Prostate gland (tissue), 2 donors: ENCODE measurements around the gene CTNND2. TPM values are rescaled to one million over a fixed set of nuclear protein-coding genes. Genes with fewer than 3 reads are reported as not detected.

Source experiments
- DNase-seq: peaks from one replicate; pipeline ENCODE4 v3.0.0-alpha.2; 2019; ENCODE audit warnings: low spot score
- H3K27ac ChIP-seq, 2 donors: fragments of 200-600 bp; sonication (generic); 2 replicates each; pipeline ENCODE4 v1.5.1; 2017 to 2019
- H3K27me3 ChIP-seq: fragments of 200-600 bp; sonication (generic); replicated peaks from 2 replicates; pipeline ENCODE4 v1.5.1; 2019; ENCODE audit not compliant: insufficient read depth
- H3K36me3 ChIP-seq, 2 donors: fragments of 200-600 bp; sonication (generic); 1 replicate in 1 of 2; 2 replicates in 1 of 2; pipeline versions ENCODE4 v1.5.1 to v1.8.1; 2017 to 2019
- H3K4me1 ChIP-seq: fragments of 200-600 bp; sonication (generic); replicated peaks from 2 replicates; pipeline ENCODE4 v1.5.1; 2019
- H3K4me3 ChIP-seq, 2 donors: fragments of 200-600 bp; sonication (generic); 2 replicates each; pipeline ENCODE4 v1.5.1; 2017 to 2019
- H3K9me3 ChIP-seq: fragments of 200-600 bp; sonication (generic); 2 replicates; pipeline ENCODE4 v1.5.1; 2017
- POLR2A ChIP-seq: fragments of 450-650 bp; IDR thresholded peaks from one replicate; pipeline ENCODE4 v1.6.1; 2016; ENCODE audit warnings: antibody characterized with exemption, mild to moderate bottlenecking
- POLR2AphosphoS5 ChIP-seq: sonication (generic); formaldehyde crosslinking; IDR thresholded peaks from one replicate; pipeline ENCODE4 v1.6.1; 2017; ENCODE audit warnings: antibody characterized with exemption
- WGBS: methylation state at CpG from one replicate; pipeline ENCODE4 v1.1.5; 2018; 5-methylcytosine and 5-hydroxymethylcytosine counted together
- intact Hi-C: fragments of 100-400 bp; cut with DNase I; formaldehyde crosslinking; loops from one replicate; pipeline ENCODE4 v1.14.2; 2022
- total RNA-seq, 2 donors: library from RNA; depleted of rRNA; stranded (reverse); fragments of >200 nt; gene quantifications; one replicate each; pipeline ENCODE4 v1.1.0, GENCODE V29; 2016
- TF ChIP-seq, protein P1 (sequence below), 4 experiments: fragments of 200-600 bp in 2 of 4; fragments of 450-650 bp in 2 of 4; sonication (generic) in 2 of 4; IDR thresholded peaks; 1 replicate in 3 of 4; 2 replicates in 1 of 4; pipeline ENCODE4 v1.5.1; 2016 to 2019; ENCODE audit warnings: antibody characterized with exemption in 4 of 4, mild to moderate bottlenecking in 2 of 4, moderate library complexity in 2 of 4

The CTNND2 gene
- total RNA-seq, 2 donors from 2014 or later = 5.5 to 11.2 TPM

DNA sequence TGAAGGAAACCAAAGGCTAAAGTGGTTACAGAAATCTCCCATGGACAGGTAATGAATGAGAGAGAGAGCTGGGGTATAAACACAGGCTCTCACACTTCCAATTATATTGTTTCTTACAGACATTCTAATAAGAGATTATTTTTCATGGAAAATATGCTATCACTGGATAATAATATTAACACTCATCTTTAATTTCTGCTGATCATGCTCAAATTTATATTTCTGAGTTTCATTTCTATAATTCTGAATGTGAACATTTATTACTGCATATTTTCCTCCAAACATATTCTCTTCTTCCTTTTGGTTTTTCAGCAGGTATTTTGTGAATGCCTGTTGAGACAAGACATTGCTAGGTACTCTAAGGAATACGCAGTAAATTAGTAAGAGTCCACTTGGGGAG, 733.0 kb downstream of the CTNND2 start:
- TF ChIP-seq POLR2A = no peak
- TF ChIP-seq, protein P1, sequence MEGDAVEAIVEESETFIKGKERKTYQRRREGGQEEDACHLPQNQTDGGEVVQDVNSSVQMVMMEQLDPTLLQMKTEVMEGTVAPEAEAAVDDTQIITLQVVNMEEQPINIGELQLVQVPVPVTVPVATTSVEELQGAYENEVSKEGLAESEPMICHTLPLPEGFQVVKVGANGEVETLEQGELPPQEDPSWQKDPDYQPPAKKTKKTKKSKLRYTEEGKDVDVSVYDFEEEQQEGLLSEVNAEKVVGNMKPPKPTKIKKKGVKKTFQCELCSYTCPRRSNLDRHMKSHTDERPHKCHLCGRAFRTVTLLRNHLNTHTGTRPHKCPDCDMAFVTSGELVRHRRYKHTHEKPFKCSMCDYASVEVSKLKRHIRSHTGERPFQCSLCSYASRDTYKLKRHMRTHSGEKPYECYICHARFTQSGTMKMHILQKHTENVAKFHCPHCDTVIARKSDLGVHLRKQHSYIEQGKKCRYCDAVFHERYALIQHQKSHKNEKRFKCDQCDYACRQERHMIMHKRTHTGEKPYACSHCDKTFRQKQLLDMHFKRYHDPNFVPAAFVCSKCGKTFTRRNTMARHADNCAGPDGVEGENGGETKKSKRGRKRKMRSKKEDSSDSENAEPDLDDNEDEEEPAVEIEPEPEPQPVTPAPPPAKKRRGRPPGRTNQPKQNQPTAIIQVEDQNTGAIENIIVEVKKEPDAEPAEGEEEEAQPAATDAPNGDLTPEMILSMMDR (IDR thresholded peaks at IDR 0.05) = no peak
- TF ChIP-seq POLR2AphosphoS5 = no peak
- H3K36me3 ChIP-seq = no peaks in the 10 kb centered on the region
- H3K27ac ChIP-seq = no peak overlapping the region
- intact Hi-C loops = no loop called here
- H3K4me3 ChIP-seq = no peak overlapping the region
- H3K9me3 ChIP-seq = no peaks in the 10 kb centered on the region
- WGBS = 85% methylated on average over 1 of the region's 1 CpG
- H3K4me1 ChIP-seq = no peaks in the 10 kb centered on the region
- DNase-seq = no peak
- H3K27me3 ChIP-seq = no peaks in the 10 kb centered on the region

DNA sequence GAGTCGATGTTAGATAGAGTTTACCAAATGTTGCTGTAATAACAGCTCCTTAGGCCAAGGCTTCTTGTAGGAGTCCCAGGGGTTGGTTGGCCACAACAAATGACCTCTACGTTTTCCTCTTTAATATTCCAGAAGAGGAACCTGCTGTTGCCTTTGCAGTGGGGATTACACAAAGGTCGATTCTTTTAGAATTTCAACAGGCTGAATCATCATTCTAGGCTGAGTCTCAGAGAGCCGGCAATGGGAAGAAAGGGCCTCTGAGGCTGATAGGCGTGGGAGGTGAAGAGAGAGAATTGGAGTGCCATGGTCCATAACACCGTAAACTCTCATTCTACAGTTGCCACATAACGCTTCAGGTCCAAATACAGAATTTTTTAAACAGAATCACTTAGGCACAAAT, 737.3 kb downstream of the CTNND2 start:
- Histone ChIP-seq H3K4me3 (no peak overlapping the region), H3K4me1 (no peaks in the 10 kb centered on the region), H3K36me3 (no peaks in the 10 kb centered on the region), H3K9me3 (no peaks in the 10 kb centered on the region), H3K27me3 (no peaks in the 10 kb centered on the region), H3K27ac (no peak overlapping the region)
- intact Hi-C loops = no loop called here
- no peak for DNase-seq
- 87% methylated on average over 7 of the region's 7 CpGs for WGBS
- TF ChIP-seq, protein P1 (IDR thresholded peaks at IDR 0.05) = no peak
- TF ChIP-seq POLR2AphosphoS5 = no peak
- no peak for TF ChIP-seq POLR2A

DNA sequence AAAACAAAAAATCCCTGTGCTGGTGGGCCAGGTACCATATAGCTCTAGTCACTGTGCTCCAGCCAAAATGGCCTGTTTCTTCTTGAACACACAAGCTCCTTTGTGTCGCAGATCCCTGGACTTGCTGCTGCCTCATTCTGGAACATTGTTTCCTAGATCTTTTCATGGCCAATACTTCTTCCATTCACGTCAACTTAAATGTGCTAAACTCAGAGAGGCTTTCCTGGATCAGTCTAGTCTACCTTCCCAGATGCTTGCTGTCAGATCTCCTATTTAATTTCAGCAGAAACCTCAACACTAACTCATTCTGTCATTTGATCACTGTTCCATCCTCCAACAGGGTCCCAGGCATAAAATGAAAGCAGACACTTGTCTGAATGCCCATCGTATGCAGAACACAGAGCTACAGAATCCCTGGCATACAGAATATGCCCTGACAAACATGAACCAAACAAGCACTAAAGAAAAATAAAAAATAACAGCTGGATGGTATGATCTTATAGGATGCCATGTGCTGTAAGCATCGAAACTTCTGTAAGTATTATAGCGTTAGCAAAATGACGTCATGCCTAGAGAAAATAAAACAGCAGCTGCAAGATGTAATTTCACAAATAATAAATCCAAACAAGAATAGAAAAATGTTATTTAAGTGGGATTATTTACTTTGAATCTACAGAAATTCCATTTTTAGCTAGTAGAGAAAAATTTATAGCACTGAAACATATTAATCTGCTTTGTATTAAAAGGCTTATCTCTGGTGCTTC, 739.5 kb downstream of the CTNND2 start:
- 62% methylated on average over 6 of the region's 6 CpGs for WGBS
- H3K27me3 ChIP-seq = no peaks in the 10 kb centered on the region
- TF ChIP-seq POLR2AphosphoS5 (no peak), POLR2A (no peak)
- TF ChIP-seq, protein P1 (IDR thresholded peaks at IDR 0.05) = no peak

DNA sequence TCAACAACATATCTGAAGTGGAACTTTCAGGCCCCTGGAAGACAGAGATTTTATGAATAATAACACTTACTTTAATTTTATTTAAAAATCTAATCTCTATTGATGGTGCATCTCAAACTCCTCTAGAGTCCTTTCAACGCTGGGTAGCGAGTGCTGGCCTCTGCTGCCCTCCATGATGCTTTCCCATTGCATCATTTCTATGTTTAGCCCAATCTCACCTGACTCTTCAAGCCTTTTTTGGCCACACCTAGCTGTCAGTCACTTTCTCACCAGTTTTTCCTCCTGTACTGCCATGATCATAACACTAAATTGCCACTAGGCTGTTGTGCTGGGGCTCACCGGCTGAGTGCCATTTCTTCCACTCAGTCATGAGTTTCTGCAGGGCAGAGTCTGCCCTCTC, 747.1 kb downstream of the CTNND2 start:
- intact Hi-C loops = no loop called here
- Histone ChIP-seq H3K4me1 (no peaks in the 10 kb centered on the region), H3K36me3 (no peaks in the 10 kb centered on the region), H3K9me3 (no peaks in the 10 kb centered on the region), H3K27me3 (no peaks in the 10 kb centered on the region), H3K27ac (no peak overlapping the region), H3K4me3 (no peak overlapping the region)
- TF ChIP-seq POLR2AphosphoS5 = no peak
- TF ChIP-seq POLR2A = no peak
- TF ChIP-seq, protein P1 (IDR thresholded peaks at IDR 0.05) = no peak
- no peak for DNase-seq
- WGBS = 98% methylated on average over 3 of the region's 3 CpGs

More for the DNA sequence above, 739.5 kb downstream of the CTNND2 start:
- DNase-seq = no peak
- H3K36me3 ChIP-seq = no peaks in the 10 kb centered on the region
- no peak overlapping the region for H3K4me3 ChIP-seq
- intact Hi-C loops = no loop called here
- H3K27ac ChIP-seq = no peak overlapping the region
- no peaks in the 10 kb centered on the region for H3K4me1 ChIP-seq
- H3K9me3 ChIP-seq = no peaks in the 10 kb centered on the region
